Natural killer cell (primary cell): ENCODE data around the gene MN1. TPM values are rescaled to one million over a fixed set of nuclear protein-coding genes. Genes with fewer than 3 reads are reported as not detected.

Experiments
- ATAC-seq, 3 donors: fragments of 150-1000 bp in 2 of 3; fragments of 200-7000 bp in 1 of 3; cut with Tn5 transposase; 1 replicate in 1 of 3; 2 replicates in 2 of 3; pipeline ENCODE4 v1.10.0; 2021; ENCODE audit warnings: mild to moderate bottlenecking in 2 of 3, moderate library complexity in 2 of 3
- DNase-seq, 2 donors: peaks; one replicate each; pipeline versions ENCODE4 v3.0.0 to v3.0.0-alpha.2; 2013 to 2021; ENCODE audit warnings: mixed read lengths in 1 of 2
- H3K27ac ChIP-seq: one replicate; pipeline ENCODE4 v1.5.1; 2013; ENCODE audit warnings: mild to moderate bottlenecking, low read length
- H3K27me3 ChIP-seq: one replicate; pipeline ENCODE4 v1.6.1; 2013; ENCODE audit warnings: low read length; ENCODE audit not compliant: control insufficient read depth, insufficient read depth
- H3K36me3 ChIP-seq: one replicate; pipeline ENCODE4 v1.6.1; 2013; ENCODE audit warnings: low read length; ENCODE audit not compliant: control insufficient read depth, insufficient read depth
- H3K4me1 ChIP-seq: one replicate; pipeline ENCODE4 v1.6.1; 2013; ENCODE audit warnings: low read length; ENCODE audit not compliant: control insufficient read depth, insufficient read depth
- H3K4me3 ChIP-seq: one replicate; pipeline ENCODE4 v1.5.1; 2013; ENCODE audit warnings: low read length
- H3K9me3 ChIP-seq: one replicate; pipeline ENCODE4 v1.6.1; 2013; ENCODE audit warnings: low read length; ENCODE audit not compliant: control insufficient read depth, insufficient read depth
- H3K27ac Mint-ChIP-seq, 2 donors: one replicate each; pipeline ENCODE4 v1.8.0; 2022; ENCODE audit warnings: mild to moderate bottlenecking in 2 of 2, mixed read lengths in 2 of 2, moderate library complexity in 1 of 2
- H3K27me3 Mint-ChIP-seq, 2 donors: one replicate each; pipeline ENCODE4 v1.8.0; 2022; ENCODE audit warnings: low read depth in 2 of 2, mixed read lengths in 2 of 2
- H3K36me3 Mint-ChIP-seq: one replicate; pipeline ENCODE4 v1.8.0; 2022; ENCODE audit warnings: mixed read lengths
- H3K4me1 Mint-ChIP-seq, 2 donors: one replicate each; pipeline ENCODE4 v1.8.0; 2022; ENCODE audit warnings: mixed read lengths in 2 of 2
- H3K4me3 Mint-ChIP-seq: one replicate; pipeline ENCODE4 v1.8.0; 2022; ENCODE audit warnings: mild to moderate bottlenecking, moderate library complexity, mixed read lengths
- H3K9me3 Mint-ChIP-seq, 2 donors: one replicate each; pipeline ENCODE4 v1.8.0; 2022; ENCODE audit warnings: mixed read lengths in 2 of 2
- CTCF ChIP-seq: fragments of 200-600 bp; IDR thresholded peaks from one replicate; pipeline ENCODE4 v1.8.0; 2022; ENCODE audit warnings: antibody characterized with exemption
- WGBS: methylation state at CpG from one replicate; pipeline ENCODE4 v1.1.7; 2013; ENCODE audit warnings: missing lambda C conversion rate; ENCODE audit not compliant: insufficient coverage; 5-methylcytosine and 5-hydroxymethylcytosine counted together
- intact Hi-C: fragments of 100-400 bp; cut with micrococcal nuclease; formaldehyde crosslinking; loops from one replicate; pipeline ENCODE4 v1.14.2; 2022
- total RNA-seq, 4 donors: library from RNA; stranded (reverse); fragments of 120-200 nt in 1 of 4; gene quantifications; one replicate each; pipeline versions ENCODE4 v1.2.3 to v1.2.4, GENCODE V29; 2013 to 2022

MN1 gene
- total RNA-seq, 3 donors from 2014 or later (not counting 1 experiment from before 2014, with no cell fraction given) = 0.39 to 0.83 (median 0.82) TPM

- 75% methylated on average over 1 of the region's 4 CpGs for WGBS
- H3K4me3 Mint-ChIP-seq = no peak overlapping the region
- no peaks in the 10 kb centered on the region for H3K9me3 ChIP-seq
- TF ChIP-seq CTCF = no peak
- no peak overlapping the region for H3K27ac Mint-ChIP-seq
- H3K9me3 Mint-ChIP-seq = peaks cover 0 to 2% of the 10 kb centered on the region in 2 donors
- H3K27ac ChIP-seq = no peak overlapping the region
- H3K27me3 Mint-ChIP-seq = peaks cover 0 to 7% of the 10 kb centered on the region in 2 donors
- no peaks in the 10 kb centered on the region for H3K27me3 ChIP-seq
- intact Hi-C loops = no loop called here
- no peak overlapping the region for H3K4me3 ChIP-seq
- no peaks in the 10 kb centered on the region for H3K36me3 ChIP-seq
- H3K36me3 Mint-ChIP-seq = peaks cover 10% of the 10 kb centered on the region
- H3K4me1 Mint-ChIP-seq = no peaks in the 10 kb centered on the region
- ATAC-seq (no peak), DNase-seq (no peak)
- no peaks in the 10 kb centered on the region for H3K4me1 ChIP-seq
These were observed 64.0 kb downstream of the MN1 start for GRCh38 chr22:27737521-27737920.

- peaks cover 3 to 6% of the 10 kb centered on the region in 2 donors for H3K27me3 Mint-ChIP-seq
- no peaks in the 10 kb centered on the region for H3K4me1 ChIP-seq
- H3K4me3 Mint-ChIP-seq = no peak overlapping the region
- no peaks in the 10 kb centered on the region for H3K9me3 ChIP-seq
- no peak overlapping the region for H3K27ac ChIP-seq
- H3K4me1 Mint-ChIP-seq = no peaks in the 10 kb centered on the region
- no peak for DNase-seq
- TF ChIP-seq CTCF = no peak
- H3K27ac Mint-ChIP-seq = no peak overlapping the region
- H3K9me3 Mint-ChIP-seq = peaks cover 0 to 2% of the 10 kb centered on the region in 2 donors
- H3K36me3 ChIP-seq = no peaks in the 10 kb centered on the region
- intact Hi-C loops = no loop called here
- peaks cover 10% of the 10 kb centered on the region for H3K36me3 Mint-ChIP-seq
- H3K4me3 ChIP-seq = no peak overlapping the region
- WGBS = 79% methylated on average over 3 of the region's 4 CpGs
- no peaks in the 10 kb centered on the region for H3K27me3 ChIP-seq
- no peak for ATAC-seq
These were observed 67.5 kb downstream of the MN1 start for GRCh38 chr22:27734066-27734465.

- peaks cover 3 to 10% of the 10 kb centered on the region in 2 donors for H3K27me3 Mint-ChIP-seq
- H3K36me3 Mint-ChIP-seq = peaks cover 10% of the 10 kb centered on the region
- Histone ChIP-seq H3K36me3 (no peaks in the 10 kb centered on the region), H3K4me3 (no peak overlapping the region), H3K27ac (no peak overlapping the region), H3K27me3 (no peaks in the 10 kb centered on the region), H3K4me1 (no peaks in the 10 kb centered on the region), H3K9me3 (no peaks in the 10 kb centered on the region)
- 83% methylated on average over 6 of the region's 6 CpGs for WGBS
- no peak overlapping the region for H3K4me3 Mint-ChIP-seq
- H3K4me1 Mint-ChIP-seq = no peaks in the 10 kb centered on the region
- no peak for TF ChIP-seq CTCF
- intact Hi-C loops = no loop called here
- no peak overlapping the region for H3K27ac Mint-ChIP-seq
- peaks cover 0 to 2% of the 10 kb centered on the region in 2 donors for H3K9me3 Mint-ChIP-seq
- no peak for DNase-seq
- no peak for ATAC-seq
These were observed 68.7 kb downstream of the MN1 start for GRCh38 chr22:27732841-27733240.

GRCh38 chr22:27732391-27732790 is 69.2 kb downstream of the MN1 start:
- Histone ChIP-seq H3K36me3 (no peaks in the 10 kb centered on the region), H3K27me3 (no peaks in the 10 kb centered on the region), H3K27ac (no peak overlapping the region), H3K4me1 (no peaks in the 10 kb centered on the region), H3K4me3 (no peak overlapping the region), H3K9me3 (no peaks in the 10 kb centered on the region)
- Mint-ChIP-seq H3K4me3 (no peak overlapping the region), H3K27me3 (peaks cover 6 to 15% of the 10 kb centered on the region in 2 donors), H3K9me3 (no peaks in the 10 kb centered on the region), H3K36me3 (peaks cover 9% of the 10 kb centered on the region), H3K4me1 (no peaks in the 10 kb centered on the region), H3K27ac (no peak overlapping the region)
- ATAC-seq = no peak
- DNase-seq = no peak
- no peak for TF ChIP-seq CTCF
- 74% methylated on average over 2 of the region's 2 CpGs for WGBS
- intact Hi-C loops = no loop called here
